Measurements from ENCODE around the gene D2HGDH. TPM values are rescaled to one million over a fixed set of nuclear protein-coding genes. Genes with fewer than 3 reads are reported as not detected.

The D2HGDH gene
- total RNA-seq, 2 experiments from 2014 or later, result 23.2 to 68.1 TPM

DNA sequence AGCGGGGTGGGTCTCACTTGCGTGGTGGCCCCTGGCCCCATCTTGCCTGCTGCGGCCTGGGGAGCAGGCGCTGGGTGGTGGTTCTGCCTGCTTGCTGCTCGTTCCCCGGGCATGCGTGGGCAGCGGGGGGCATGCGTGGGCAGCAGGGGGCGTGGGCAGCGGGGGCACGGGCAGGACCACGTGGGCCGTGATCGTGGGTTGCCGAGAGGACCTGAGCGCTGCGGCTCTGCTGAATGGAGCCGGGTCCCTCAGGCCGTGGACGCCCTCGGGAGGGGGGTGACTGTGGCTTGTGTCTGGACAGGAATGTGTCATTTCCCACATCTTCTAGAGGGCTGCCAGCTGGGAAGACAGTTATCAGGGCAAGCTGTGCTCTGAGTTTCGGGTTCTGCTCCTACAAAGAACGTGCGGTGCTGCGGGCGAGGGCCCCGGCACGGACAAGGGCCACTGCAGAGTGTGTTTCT, 33.9 kb downstream of the D2HGDH start:
- Histone ChIP-seq H3K36me3 (ENCODE audit: insufficient read depth, low read length) (no peaks in the 10 kb centered on the region), H3K4me3 (ENCODE audit: low read depth, low read length, poor library complexity, severe bottlenecking) (no peak overlapping the region), H3K4me1 (ENCODE audit: insufficient read depth, low read length, poor library complexity, severe bottlenecking) (no peaks in the 10 kb centered on the region), H3K4me2 (ENCODE audit: low read length) (no peak overlapping the region), H2AFZ (ENCODE audit: low read length) (no peak overlapping the region), H3K9me2 (ENCODE audit: insufficient read depth, low read length) (no peaks in the 10 kb centered on the region), H3K9me3 (ENCODE audit: low read length) (no peaks in the 10 kb centered on the region), H4K20me1 (ENCODE audit: insufficient read depth, low read length) (no peaks in the 10 kb centered on the region), H3K27ac (ENCODE audit: low read depth, low read length, poor library complexity, severe bottlenecking) (no peak overlapping the region), H3K79me2 (ENCODE audit: insufficient read depth, low read depth, low read length) (no peaks in the 10 kb centered on the region)
- ChIA-PET CTCF (ENCODE audit: unreplicated experiment) (no interaction called here), POLR2A (no interaction called here)
- BruUV-seq (replicated peaks), result no TSS peak
- no peak for DNase-seq (ENCODE audit: low spot score)
- TF ChIP-seq EZH2phosphoT487 (IDR thresholded peaks at IDR 0.05; ENCODE audit: borderline replicate concordance, low read depth, low read length) (no peak), CTCF (conservative IDR thresholded peaks at IDR 0.05; ENCODE audit: low read length) (no peak)
- intact Hi-C loops (cut with micrococcal nuclease; ENCODE audit: unreplicated experiment), result no loop called here

DNA sequence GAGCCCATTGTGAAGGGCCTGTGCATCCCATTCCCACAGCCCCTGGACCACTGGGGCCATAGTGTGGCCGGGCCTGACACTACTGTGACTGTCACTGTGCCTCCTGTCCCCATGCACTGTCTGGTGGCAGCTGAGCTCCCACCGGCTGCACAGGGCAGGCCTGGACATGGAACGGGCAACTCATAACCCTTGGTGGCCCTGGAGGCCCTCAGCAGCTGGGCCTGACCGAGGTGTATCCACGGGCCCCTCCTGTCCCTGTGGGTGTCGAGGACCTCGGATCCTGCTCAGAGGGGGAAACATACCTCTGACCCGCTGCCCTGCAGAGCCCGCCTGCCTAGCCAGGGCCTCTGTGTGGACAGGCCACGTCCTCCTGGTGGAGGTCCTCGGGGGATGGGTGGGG, 34.4 kb downstream of the D2HGDH start:
- Histone ChIP-seq H3K27ac (ENCODE audit: low read depth, low read length, poor library complexity, severe bottlenecking) (no peak overlapping the region), H3K79me2 (ENCODE audit: insufficient read depth, low read depth, low read length) (no peaks in the 10 kb centered on the region), H2AFZ (ENCODE audit: low read length) (no peak overlapping the region), H3K4me1 (ENCODE audit: insufficient read depth, low read length, poor library complexity, severe bottlenecking) (no peaks in the 10 kb centered on the region), H3K4me2 (ENCODE audit: low read length) (no peak overlapping the region), H3K36me3 (ENCODE audit: insufficient read depth, low read length) (no peaks in the 10 kb centered on the region), H3K9me3 (ENCODE audit: low read length) (no peaks in the 10 kb centered on the region), H4K20me1 (ENCODE audit: insufficient read depth, low read length) (no peaks in the 10 kb centered on the region), H3K4me3 (ENCODE audit: low read depth, low read length, poor library complexity, severe bottlenecking) (no peak overlapping the region), H3K9me2 (ENCODE audit: insufficient read depth, low read length) (no peaks in the 10 kb centered on the region)
- no TSS peak for BruUV-seq (replicated peaks)
- intact Hi-C loops (cut with micrococcal nuclease; ENCODE audit: unreplicated experiment), result no loop called here
- ChIA-PET POLR2A (no interaction called here), CTCF (ENCODE audit: unreplicated experiment) (no interaction called here)
- DNase-seq (ENCODE audit: low spot score), result no peak
- TF ChIP-seq EZH2phosphoT487 (IDR thresholded peaks at IDR 0.05; ENCODE audit: borderline replicate concordance, low read depth, low read length), result no peak
- no peak for TF ChIP-seq CTCF (conservative IDR thresholded peaks at IDR 0.05; ENCODE audit: low read length)

DNA sequence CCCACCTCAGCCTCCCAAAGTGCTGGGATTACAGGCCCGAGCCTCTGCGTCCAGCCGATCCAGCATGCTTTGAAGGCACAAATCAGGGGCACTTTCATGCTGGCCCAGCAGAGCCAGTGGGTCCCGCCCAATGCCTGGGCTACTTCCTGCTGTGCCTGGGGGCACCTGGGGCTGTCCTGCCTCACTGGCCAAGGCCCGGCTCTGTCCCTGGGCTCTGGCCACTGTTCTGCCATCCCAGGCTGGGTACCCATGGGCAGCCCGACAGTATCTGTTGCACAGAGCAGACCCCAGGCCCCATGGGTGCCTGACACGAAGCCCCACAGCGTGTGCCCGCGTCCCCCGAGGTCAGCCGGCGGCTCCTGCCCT, 35.4 kb downstream of the D2HGDH start:
- POLR2A ChIA-PET, result no interaction called here
- intact Hi-C loops (cut with micrococcal nuclease; ENCODE audit: unreplicated experiment), result no loop called here
- no peak overlapping the region for H3K4me3 ChIP-seq (ENCODE audit: low read depth, low read length, poor library complexity, severe bottlenecking)
- no peaks in the 10 kb centered on the region for H3K9me2 ChIP-seq (ENCODE audit: insufficient read depth, low read length)
- BruUV-seq (replicated peaks), result no TSS peak
- H3K36me3 ChIP-seq (ENCODE audit: insufficient read depth, low read length), result no peaks in the 10 kb centered on the region
- H4K20me1 ChIP-seq (ENCODE audit: insufficient read depth, low read length), result no peaks in the 10 kb centered on the region
- H3K4me2 ChIP-seq (ENCODE audit: low read length), result no peak overlapping the region
- TF ChIP-seq CTCF (conservative IDR thresholded peaks at IDR 0.05; ENCODE audit: low read length) (no peak), EZH2phosphoT487 (IDR thresholded peaks at IDR 0.05; ENCODE audit: borderline replicate concordance, low read depth, low read length) (no peak)
- H3K4me1 ChIP-seq (ENCODE audit: insufficient read depth, low read length, poor library complexity, severe bottlenecking), result no peaks in the 10 kb centered on the region
- CTCF ChIA-PET (ENCODE audit: unreplicated experiment), result no interaction called here
- no peak overlapping the region for H2AFZ ChIP-seq (ENCODE audit: low read length)
- no peak overlapping the region for H3K27ac ChIP-seq (ENCODE audit: low read depth, low read length, poor library complexity, severe bottlenecking)
- no peaks in the 10 kb centered on the region for H3K9me3 ChIP-seq (ENCODE audit: low read length)
- H3K79me2 ChIP-seq (ENCODE audit: insufficient read depth, low read depth, low read length), result no peaks in the 10 kb centered on the region
- DNase-seq (ENCODE audit: low spot score), result no peak

Measured in OCI-LY7 (cell line).